ENCODE data around the gene CARHSP1. TPM values are rescaled to one million over a fixed set of nuclear protein-coding genes. Genes with fewer than 3 reads are reported as not detected.
"Not testable (repeated sequence)": the region's sequence is repeated elsewhere in the genome, so short reads cannot be mapped to it uniquely, and the experiment has no call there.

Gene CARHSP1
- total RNA-seq, 2 donors from 2014 or later, result 71.4 to 73.1 TPM

DNA sequence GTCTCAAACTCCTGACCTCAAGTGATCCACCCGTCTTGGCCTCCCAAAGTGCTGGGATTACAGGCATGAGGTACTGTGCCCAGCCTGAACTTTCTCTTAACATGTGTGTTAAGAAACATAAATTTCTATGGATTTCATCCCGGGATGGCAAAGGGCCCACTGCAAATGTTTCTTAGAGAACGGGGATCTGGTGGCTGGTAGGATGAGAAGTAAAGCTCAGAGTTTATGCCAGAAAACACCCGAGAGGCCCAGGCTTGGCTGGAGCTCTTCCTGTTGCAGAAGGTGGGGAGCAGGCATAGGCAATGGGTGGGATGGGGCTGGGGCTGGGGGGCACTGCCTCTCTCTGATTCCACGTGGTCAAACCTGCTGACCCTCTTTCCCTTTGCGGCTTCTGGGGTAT lies 5.6 kb upstream of the CARHSP1 start:
- Mint-ChIP-seq H3K4me1 (ENCODE audit: low read depth) (peaks cover 44% of the 10 kb centered on the region), H3K36me3 (ENCODE audit: insufficient read depth in 2 of 2) (no peaks in the 10 kb centered on the region), H3K27me3 (ENCODE audit: low read depth) (no peaks in the 10 kb centered on the region)

GRCh38 chr16:8873866-8874195 lies 5.0 kb upstream of the CARHSP1 start:
- H3K9me3 Mint-ChIP-seq; H3K36me3 Mint-ChIP-seq (ENCODE audit: insufficient read depth in 2 of 2); H3K4me3 Mint-ChIP-seq; H3K27ac Mint-ChIP-seq; ATAC-seq (replicated peaks in 1 of 2); DNase-seq; H3K27me3 Mint-ChIP-seq (ENCODE audit: low read depth): not testable (repeated sequence)
- peaks cover 49% of the 10 kb centered on the region for H3K4me1 Mint-ChIP-seq (ENCODE audit: low read depth)

More for the DNA sequence above, 5.6 kb upstream of the CARHSP1 start:
- Mint-ChIP-seq H3K27ac (no peak overlapping the region), H3K4me3 (no peak overlapping the region), H3K9me3 (no peaks in the 10 kb centered on the region)
- DNase-seq (no peak), ATAC-seq (replicated peaks in 1 of 2) (no peak)

- H3K27ac Mint-ChIP-seq, result no peak overlapping the region
- DNase-seq (no peak), ATAC-seq (replicated peaks in 1 of 2) (no peak)
- no peak overlapping the region for H3K4me3 Mint-ChIP-seq
- peaks cover 43% of the 10 kb centered on the region for H3K4me1 Mint-ChIP-seq (ENCODE audit: low read depth)
- H3K9me3 Mint-ChIP-seq, result no peaks in the 10 kb centered on the region
- H3K36me3 Mint-ChIP-seq (ENCODE audit: insufficient read depth in 2 of 2), result no peaks in the 10 kb centered on the region
- H3K27me3 Mint-ChIP-seq (ENCODE audit: low read depth), result no peaks in the 10 kb centered on the region
These were observed 4.4 kb upstream of the CARHSP1 start for GRCh38 chr16:8872967-8873865.

DNA sequence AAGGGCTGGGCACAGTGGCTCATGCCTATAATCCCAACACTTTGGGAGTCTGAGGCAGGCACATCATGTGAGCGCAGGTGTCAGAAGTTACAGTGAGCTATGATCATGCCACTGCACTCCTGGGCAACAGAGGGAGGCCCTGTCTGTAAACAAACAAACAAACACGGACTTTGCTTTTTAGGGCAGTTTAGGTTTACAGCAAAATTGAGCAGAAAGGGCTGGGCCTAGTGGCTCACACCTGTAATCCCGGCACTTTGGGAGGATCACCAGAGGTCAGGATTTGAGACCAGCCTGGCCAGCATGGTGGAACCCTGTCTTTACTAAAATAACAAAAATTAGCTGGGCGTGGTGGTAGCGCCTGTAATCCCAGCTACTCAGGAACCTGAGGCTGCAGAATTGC lies 3.3 kb upstream of the CARHSP1 start:
- no peaks in the 10 kb centered on the region for H3K9me3 Mint-ChIP-seq
- ATAC-seq (replicated peaks in 1 of 2), result no peak
- peaks cover 3 to 5% of the 10 kb centered on the region in 2 donors for H3K36me3 Mint-ChIP-seq (ENCODE audit: insufficient read depth in 2 of 2)
- H3K4me1 Mint-ChIP-seq (ENCODE audit: low read depth), result peaks cover 46% of the 10 kb centered on the region
- H3K27me3 Mint-ChIP-seq (ENCODE audit: low read depth), result no peaks in the 10 kb centered on the region
- no peak overlapping the region for H3K4me3 Mint-ChIP-seq
- DNase-seq, result no peak
- no peak overlapping the region for H3K27ac Mint-ChIP-seq

GRCh38 chr16:8869988-8870241 lies 1.1 kb upstream of the CARHSP1 start:
- H3K27ac Mint-ChIP-seq, result not testable (repeated sequence)
- H3K4me1 Mint-ChIP-seq (ENCODE audit: low read depth), result peaks cover 65% of the 10 kb centered on the region

DNA sequence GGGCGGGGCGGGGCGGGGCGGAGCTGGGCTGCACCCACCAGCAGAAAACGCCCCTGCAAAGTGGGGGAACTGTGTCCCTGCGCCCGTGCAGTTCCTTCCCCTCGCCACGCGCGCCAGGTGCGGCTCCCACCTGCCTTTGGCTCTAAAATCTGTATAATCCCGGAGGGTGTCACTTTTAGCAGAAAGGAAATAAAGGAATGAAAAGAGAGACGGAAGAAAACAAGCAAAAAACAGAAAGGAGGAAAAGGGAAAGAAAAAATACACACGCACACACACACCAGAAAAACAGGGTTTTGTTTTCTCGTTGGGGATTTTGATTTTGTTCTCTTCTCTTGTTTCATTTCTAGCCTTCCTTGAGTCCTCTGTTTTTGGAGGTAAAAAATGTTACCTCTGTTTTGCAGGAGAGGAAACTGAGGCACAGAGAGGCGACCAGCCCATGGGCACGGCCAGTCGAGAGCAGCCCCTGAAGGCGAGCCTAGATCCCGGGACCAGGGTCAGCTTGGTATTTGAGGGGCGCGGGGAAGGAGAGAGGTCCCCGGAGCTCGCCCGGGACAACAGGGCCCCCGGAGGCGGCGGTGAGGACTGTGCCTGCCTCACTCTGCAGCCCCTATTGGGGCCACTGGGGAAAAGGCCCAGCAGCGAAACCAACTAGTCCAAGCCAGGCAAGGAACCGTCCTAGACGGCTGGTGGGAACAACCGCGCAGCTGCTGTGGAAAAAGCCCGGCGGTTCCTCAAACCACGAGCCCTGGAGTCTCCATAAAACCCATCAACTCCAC lies 594 bp upstream of the CARHSP1 start:
- no peaks in the 10 kb centered on the region for H3K9me3 Mint-ChIP-seq
- H3K4me1 Mint-ChIP-seq (ENCODE audit: low read depth), result peaks cover 63% of the 10 kb centered on the region
- no peaks in the 10 kb centered on the region for H3K27me3 Mint-ChIP-seq (ENCODE audit: low read depth)
- ATAC-seq (replicated peaks in 1 of 2) (no peak), DNase-seq (no peak)
- H3K36me3 Mint-ChIP-seq (ENCODE audit: insufficient read depth in 2 of 2), result peaks cover 4 to 5% of the 10 kb centered on the region in 2 donors
- peak overlapping the region; percentile 95 to 100 for H3K4me3 Mint-ChIP-seq
- peak overlapping the region; percentile 96 for H3K27ac Mint-ChIP-seq

More at GRCh38 chr16:8869988-8870241, 1.1 kb upstream of the CARHSP1 start:
- H3K27me3 Mint-ChIP-seq (ENCODE audit: low read depth); ATAC-seq (replicated peaks in 1 of 2); H3K36me3 Mint-ChIP-seq (ENCODE audit: insufficient read depth in 2 of 2); H3K9me3 Mint-ChIP-seq; DNase-seq: not testable (repeated sequence)
- peak overlapping the region; percentile 95 to 100 for H3K4me3 Mint-ChIP-seq

- Mint-ChIP-seq H3K4me3 (peak overlapping the region; percentile 87), H3K36me3 (ENCODE audit: insufficient read depth in 2 of 2) (peaks cover 4 to 5% of the 10 kb centered on the region in 2 donors), H3K27me3 (ENCODE audit: low read depth) (no peaks in the 10 kb centered on the region), H3K27ac (peak overlapping the region; percentile 52), H3K4me1 (ENCODE audit: low read depth) (peaks cover 55% of the 10 kb centered on the region), H3K9me3 (no peaks in the 10 kb centered on the region)
- DNase-seq (peak in 1 of 2 donors; percentile 70), ATAC-seq (replicated peaks in 1 of 2) (no peak)
These were observed 832 bp downstream of the CARHSP1 start for GRCh38 chr16:8867932-8868415.

GRCh38 chr16:8867216-8867931 lies 1.4 kb downstream of the CARHSP1 start:
- Mint-ChIP-seq H3K4me1 (ENCODE audit: low read depth) (peaks cover 55% of the 10 kb centered on the region), H3K27ac (peak overlapping the region; percentile 75), H3K36me3 (ENCODE audit: insufficient read depth in 2 of 2) (peaks cover 4 to 5% of the 10 kb centered on the region in 2 donors), H3K9me3 (no peaks in the 10 kb centered on the region), H3K4me3 (peak overlapping the region; percentile 87), H3K27me3 (ENCODE audit: low read depth) (no peaks in the 10 kb centered on the region)
- DNase-seq (no peak), ATAC-seq (replicated peaks in 1 of 2) (no peak)

GRCh38 chr16:8866884-8867215 lies 2.0 kb downstream of the CARHSP1 start:
- DNase-seq (no peak), ATAC-seq (replicated peaks in 1 of 2) (no peak)
- Mint-ChIP-seq H3K27me3 (ENCODE audit: low read depth) (no peaks in the 10 kb centered on the region), H3K4me3 (peak overlapping the region; percentile 87), H3K36me3 (ENCODE audit: insufficient read depth in 2 of 2) (peaks cover 4 to 5% of the 10 kb centered on the region in 2 donors), H3K27ac (no peak overlapping the region), H3K4me1 (ENCODE audit: low read depth) (peaks cover 55% of the 10 kb centered on the region), H3K9me3 (no peaks in the 10 kb centered on the region)

DNA sequence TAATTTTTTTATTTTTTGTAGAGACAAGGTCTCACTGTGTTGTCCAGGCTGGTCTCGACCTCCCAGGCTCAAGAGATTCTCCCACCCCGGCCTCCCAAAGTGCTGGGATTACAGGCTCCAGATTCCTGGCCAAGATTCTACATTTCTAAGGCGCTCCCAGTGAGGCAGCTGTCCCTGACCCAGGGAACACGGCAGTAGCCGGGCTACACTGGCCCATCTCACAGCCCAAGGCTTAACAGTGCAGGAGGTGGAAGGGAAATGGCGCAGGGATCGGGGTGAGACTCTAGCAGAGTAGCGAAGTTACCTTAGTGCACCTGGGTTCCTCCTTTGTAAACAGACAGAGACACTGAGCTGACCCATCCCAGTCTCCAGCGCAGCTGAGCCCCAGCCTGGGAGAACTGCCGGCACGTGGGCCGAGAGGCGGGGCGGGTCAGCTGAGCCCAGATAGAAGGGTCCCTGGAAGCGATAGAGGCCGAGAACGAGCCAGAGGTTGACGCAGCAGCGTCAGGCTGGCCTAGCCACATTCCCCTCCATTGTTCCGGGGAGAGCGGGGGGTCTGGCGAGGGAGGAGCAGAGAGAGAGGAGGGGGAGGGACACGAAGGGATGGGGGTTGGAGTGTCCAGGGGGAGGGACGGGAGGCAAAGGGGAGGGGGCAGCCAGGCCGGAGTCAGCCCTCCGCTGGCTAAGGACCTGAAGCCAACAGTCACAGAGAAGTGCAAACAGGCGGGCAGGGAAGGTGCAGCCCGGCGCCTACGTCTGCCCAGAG lies 2.5 kb downstream of the CARHSP1 start:
- ATAC-seq (replicated peaks in 1 of 2), result no peak
- Mint-ChIP-seq H3K9me3 (no peaks in the 10 kb centered on the region), H3K36me3 (ENCODE audit: insufficient read depth in 2 of 2) (peaks cover 4 to 5% of the 10 kb centered on the region in 2 donors), H3K4me1 (ENCODE audit: low read depth) (peaks cover 51% of the 10 kb centered on the region), H3K4me3 (peak overlapping the region; percentile 85 to 87), H3K27ac (no peak overlapping the region), H3K27me3 (ENCODE audit: low read depth) (no peaks in the 10 kb centered on the region)
- DNase-seq, result no peak

DNA sequence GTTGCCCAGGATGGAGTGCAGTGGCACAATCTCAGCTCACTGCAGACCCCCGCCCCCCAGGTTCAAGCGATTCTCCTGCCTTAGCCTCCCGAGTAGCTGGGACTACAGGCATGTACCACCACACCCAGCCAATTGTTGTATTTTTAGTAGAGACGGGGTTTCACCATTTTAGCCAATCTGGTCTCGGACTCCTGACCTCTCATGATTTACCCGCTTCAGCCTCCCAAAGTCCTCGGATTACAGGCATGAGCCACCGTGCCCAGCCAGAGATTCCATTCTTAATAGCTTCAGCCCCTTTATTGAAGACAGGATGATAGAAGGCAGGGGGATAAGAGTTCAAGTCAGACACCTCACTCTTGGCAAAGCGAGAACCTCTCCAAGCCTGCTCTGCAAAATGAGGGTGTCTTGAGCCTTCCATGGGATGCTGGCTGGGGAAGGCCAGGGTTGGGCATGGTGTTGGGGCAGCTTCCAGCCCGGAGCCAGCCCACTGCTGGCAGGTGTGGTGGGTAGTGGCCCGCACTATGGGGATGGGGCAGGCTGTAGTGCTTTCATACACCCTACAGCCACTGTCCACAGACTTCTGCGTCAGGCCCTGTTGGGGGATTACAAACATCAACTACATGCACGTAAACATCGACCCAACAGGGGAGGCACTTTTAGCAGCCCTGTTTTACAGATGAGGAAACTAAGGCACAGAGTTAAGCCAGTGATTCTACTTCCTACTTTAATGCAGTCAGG lies 3.5 kb downstream of the CARHSP1 start:
- Mint-ChIP-seq H3K4me1 (ENCODE audit: low read depth) (peaks cover 41% of the 10 kb centered on the region), H3K4me3 (peak overlapping the region in 1 of 2 donors; percentile 39)

GRCh38 chr16:8864480-8865110 lies 4.2 kb downstream of the CARHSP1 start:
- Mint-ChIP-seq H3K27ac (peak overlapping the region; percentile 19), H3K36me3 (ENCODE audit: insufficient read depth in 2 of 2) (peaks cover 4 to 5% of the 10 kb centered on the region in 2 donors), H3K4me3 (no peak overlapping the region), H3K9me3 (no peaks in the 10 kb centered on the region), H3K27me3 (ENCODE audit: low read depth) (no peaks in the 10 kb centered on the region), H3K4me1 (ENCODE audit: low read depth) (peaks cover 34% of the 10 kb centered on the region)
- ATAC-seq (replicated peaks in 1 of 2) (no peak), DNase-seq (no peak)

More for the DNA sequence above, 3.5 kb downstream of the CARHSP1 start:
- H3K27me3 Mint-ChIP-seq (ENCODE audit: low read depth), result no peaks in the 10 kb centered on the region
- DNase-seq (no peak), ATAC-seq (replicated peaks in 1 of 2) (no peak)
- H3K9me3 Mint-ChIP-seq, result no peaks in the 10 kb centered on the region
- H3K36me3 Mint-ChIP-seq (ENCODE audit: insufficient read depth in 2 of 2), result peaks cover 4 to 5% of the 10 kb centered on the region in 2 donors
- no peak overlapping the region for H3K27ac Mint-ChIP-seq
